Hepatocyte (in vitro differentiated cells): ENCODE results near the gene RAB1A.

Experiments
- CTCF ChIP-seq: fragments of 200-600 bp; sonication (generic); IDR thresholded peaks from 2 replicates; pipeline ENCODE4 v1.5.1; 2016; ENCODE audit warnings: antibody characterized with exemption, mild to moderate bottlenecking; ENCODE audit not compliant: poor library complexity
- EZH2 ChIP-seq: fragments of 200-600 bp; sonication (generic); IDR thresholded peaks from 2 replicates; pipeline ENCODE4 v1.6.1; 2016; ENCODE audit warnings: antibody characterized with exemption, mild to moderate bottlenecking, borderline replicate concordance

GRCh38 chr2:65146078-65146477, 16.2 kb upstream of the RAB1A start:
- TF ChIP-seq CTCF (no peak), EZH2 (no peak)
